ENCODE data around the gene EPB41L1.

GRCh38 chr20:36167902-36168503, 13.5 kb downstream of the EPB41L1 start:
- TF ChIP-seq, protein P1, sequence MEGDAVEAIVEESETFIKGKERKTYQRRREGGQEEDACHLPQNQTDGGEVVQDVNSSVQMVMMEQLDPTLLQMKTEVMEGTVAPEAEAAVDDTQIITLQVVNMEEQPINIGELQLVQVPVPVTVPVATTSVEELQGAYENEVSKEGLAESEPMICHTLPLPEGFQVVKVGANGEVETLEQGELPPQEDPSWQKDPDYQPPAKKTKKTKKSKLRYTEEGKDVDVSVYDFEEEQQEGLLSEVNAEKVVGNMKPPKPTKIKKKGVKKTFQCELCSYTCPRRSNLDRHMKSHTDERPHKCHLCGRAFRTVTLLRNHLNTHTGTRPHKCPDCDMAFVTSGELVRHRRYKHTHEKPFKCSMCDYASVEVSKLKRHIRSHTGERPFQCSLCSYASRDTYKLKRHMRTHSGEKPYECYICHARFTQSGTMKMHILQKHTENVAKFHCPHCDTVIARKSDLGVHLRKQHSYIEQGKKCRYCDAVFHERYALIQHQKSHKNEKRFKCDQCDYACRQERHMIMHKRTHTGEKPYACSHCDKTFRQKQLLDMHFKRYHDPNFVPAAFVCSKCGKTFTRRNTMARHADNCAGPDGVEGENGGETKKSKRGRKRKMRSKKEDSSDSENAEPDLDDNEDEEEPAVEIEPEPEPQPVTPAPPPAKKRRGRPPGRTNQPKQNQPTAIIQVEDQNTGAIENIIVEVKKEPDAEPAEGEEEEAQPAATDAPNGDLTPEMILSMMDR (IDR thresholded peaks at IDR 0.05): no peak
- TF ChIP-seq ZFX (IDR thresholded peaks at IDR 0.05; ENCODE audit: borderline replicate concordance): no peak
